AG04450 (cell line): ENCODE measurements around the gene EPB41L4B. TPM values are rescaled to one million over a fixed set of nuclear protein-coding genes. Genes with fewer than 3 reads are reported as not detected.

ENCODE experiments used
- CTCF ChIA-PET: fragments of 300-600, 350-600 bp; formaldehyde crosslinking; extraction: SDS; loops from one replicate; lab custom pipeline; 2022; ENCODE audit warnings: antibody characterized with exemption, inconsistent platforms; lab: Charles Lee
- POLR2A ChIA-PET: fragments of 350-600 bp; formaldehyde crosslinking; extraction: SDS; loops from one replicate; lab custom pipeline; 2021; ENCODE audit warnings: antibody characterized with exemption, inconsistent platforms; lab: Yijun Ruan, JAX
- DNase-seq: peaks from one replicate; pipeline ENCODE4 v3.0.0-alpha.2; 2011; ENCODE audit warnings: low read depth, low spot score
- H3K27ac ChIP-seq: one replicate; pipeline ENCODE4 v1.5.1; 2012; ENCODE audit warnings: low read depth, low read length, control low read depth
- H3K27me3 ChIP-seq: one replicate; pipeline ENCODE4 v1.6.0; 2012; ENCODE audit warnings: low read length; ENCODE audit not compliant: control insufficient read depth, insufficient read depth
- H3K4me3 ChIP-seq: 2 replicates; pipeline ENCODE4 v1.5.1; 2011; ENCODE audit warnings: mild to moderate bottlenecking, low read depth, low read length, control low read depth
- H3K9me3 ChIP-seq: 2 replicates; pipeline ENCODE4 v1.5.1; 2012; ENCODE audit warnings: low read length; ENCODE audit not compliant: control insufficient read depth, insufficient read depth
- CTCF ChIP-seq: IDR thresholded peaks from 2 replicates; pipeline ENCODE4 v1.5.1; 2011; ENCODE audit warnings: low read depth, low read length, control low read depth, inconsistent platforms
- polyA plus RNA-seq: library from polyadenylated mRNA; depleted of rRNA; stranded (reverse); fragments of >200 nt; gene quantifications from 2 replicates; pipeline ENCODE4 v1.2.3, GENCODE V29; 2011

EPB41L4B gene
- polyA plus RNA-seq, 1 experiment: 1.5 TPM

DNA sequence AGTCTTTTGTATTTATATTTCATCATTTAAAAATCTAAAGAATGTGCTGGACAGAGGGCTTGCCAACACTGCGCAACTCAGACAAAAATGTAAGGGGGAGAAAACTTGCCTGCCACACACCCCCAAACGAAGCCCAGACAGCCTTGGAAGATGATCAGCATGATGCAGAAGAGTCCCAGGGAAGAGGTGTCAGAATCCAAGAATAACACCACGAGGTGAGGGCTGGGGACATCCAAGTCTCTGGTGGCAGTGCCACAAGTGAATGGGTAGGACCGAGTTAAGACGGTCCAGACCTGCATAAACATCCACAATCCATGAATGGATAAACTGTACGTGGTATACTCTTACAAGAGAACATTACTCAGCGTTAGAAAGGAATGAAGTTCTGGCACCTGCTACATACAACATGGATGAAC is 10.4 kb downstream of the EPB41L4B start:
- Histone ChIP-seq H3K4me3 (no peak overlapping the region), H3K27ac (no peak overlapping the region), H3K9me3 (no peaks in the 10 kb centered on the region), H3K27me3 (peaks cover 20% of the 10 kb centered on the region)
- ChIA-PET POLR2A (no interaction called here), CTCF (interaction anchor here (1.3 kb wide), 1 partner anchor 11 kb away, joined by 5 read pairs; no protein-coding TSS in a partner anchor)
- TF ChIP-seq CTCF: no peak
- DNase-seq: no peak

GRCh38 chr9:109309282-109309681 is 11.6 kb downstream of the EPB41L4B start:
- Histone ChIP-seq H3K9me3 (no peaks in the 10 kb centered on the region), H3K27me3 (peaks cover 13% of the 10 kb centered on the region), H3K27ac (no peak overlapping the region), H3K4me3 (no peak overlapping the region)
- DNase-seq: no peak
- no peak for TF ChIP-seq CTCF
- ChIA-PET POLR2A (no interaction called here), CTCF (interaction anchor here (0.9 kb wide), 1 partner anchor 13 kb away, joined by 3 read pairs; no protein-coding TSS in a partner anchor)

- TF ChIP-seq CTCF: no peak
- POLR2A ChIA-PET: interaction anchor here (0.6 kb wide), 1 partner anchor 279 kb away, joined by 3 read pairs; no protein-coding TSS in a partner anchor
- CTCF ChIA-PET: interaction anchor here (0.7 to 1.2 kb wide), 4 partner anchors 8 to 125 kb away, joined by 3 to 5 read pairs (median 4); no protein-coding TSS in a partner anchor
- H3K9me3 ChIP-seq: no peaks in the 10 kb centered on the region
- no peak for DNase-seq
- H3K27ac ChIP-seq: no peak overlapping the region
- no peak overlapping the region for H3K4me3 ChIP-seq
- H3K27me3 ChIP-seq: peaks cover 10% of the 10 kb centered on the region
Measured at GRCh38 chr9:109307380-109308240, 13.2 kb downstream of the EPB41L4B start.

- DNase-seq: no peak
- Histone ChIP-seq H3K4me3 (no peak overlapping the region), H3K9me3 (no peaks in the 10 kb centered on the region), H3K27me3 (peaks cover 5% of the 10 kb centered on the region), H3K27ac (no peak overlapping the region)
- CTCF ChIA-PET: no interaction called here
- POLR2A ChIA-PET: no interaction called here
- no peak for TF ChIP-seq CTCF
Measured at GRCh38 chr9:109305801-109306200, 15.1 kb downstream of the EPB41L4B start.

DNA sequence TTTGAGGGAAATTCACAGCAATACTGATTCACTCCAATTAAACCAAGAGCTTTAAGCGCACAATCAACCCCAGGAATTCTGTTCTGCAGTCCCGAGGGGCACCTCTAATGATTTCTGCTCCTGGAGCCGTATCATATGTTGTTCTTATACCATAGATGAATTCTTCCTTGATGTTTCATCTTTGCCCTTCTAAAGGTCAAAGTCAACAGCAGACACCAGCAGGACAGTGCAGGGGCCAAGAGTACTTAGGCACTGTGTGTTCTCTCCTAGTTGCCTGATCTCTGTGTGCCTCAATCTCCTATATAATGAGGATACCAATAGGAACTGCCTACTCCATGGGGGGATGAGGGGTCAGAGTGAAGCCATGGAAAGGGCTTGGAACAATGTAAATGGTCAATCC is 16.5 kb downstream of the EPB41L4B start:
- ChIA-PET POLR2A (no interaction called here), CTCF (no interaction called here)
- Histone ChIP-seq H3K4me3 (no peak overlapping the region), H3K9me3 (no peaks in the 10 kb centered on the region), H3K27me3 (peaks cover 5% of the 10 kb centered on the region), H3K27ac (no peak overlapping the region)
- DNase-seq: no peak
- no peak for TF ChIP-seq CTCF
